Naive thymus-derived CD4-positive, alpha-beta T cell (primary cell): ENCODE data around the gene ANKS1B. TPM values are rescaled to one million over a fixed set of nuclear protein-coding genes. Genes with fewer than 3 reads are reported as not detected.

Experiments used
- ATAC-seq: fragments of 150-1000 bp; cut with Tn5 transposase; 2 replicates; pipeline ENCODE4 v1.10.0; 2021; ENCODE audit warnings: mild to moderate bottlenecking, moderate library complexity
- CTCF ChIA-PET: fragments of 350-600 bp; sonication (Branson Sonifier 250); formaldehyde crosslinking; loops from one replicate; lab custom pipeline; 2021; ENCODE audit warnings: antibody characterized with exemption; lab: Charles Lee
- POLR2A ChIA-PET: fragments of 350-600 bp; sonication (Branson Sonifier 250); formaldehyde crosslinking; loops from one replicate; lab custom pipeline; 2021; ENCODE audit warnings: antibody characterized with exemption, inconsistent platforms; lab: Charles Lee
- DNase-seq, 9 donors: peaks; one replicate each; pipeline versions ENCODE4 v3.0.0 to v3.0.0-alpha.2; 2020 to 2022; ENCODE audit warnings: mixed read lengths in 1 of 9
- H3K27ac ChIP-seq: one replicate; pipeline ENCODE4 v1.7.0; 2013; ENCODE audit warnings: mild to moderate bottlenecking, low read depth, low read length, moderate library complexity
- H3K27me3 ChIP-seq, 2 donors: one replicate each; pipeline ENCODE4 v1.7.0; 2013; ENCODE audit warnings: low read length in 2 of 2, mild to moderate bottlenecking in 2 of 2, moderate library complexity in 2 of 2; ENCODE audit not compliant: control insufficient read depth in 2 of 2, insufficient read depth in 2 of 2
- H3K36me3 ChIP-seq, 3 experiments: 1 replicate in 2 of 3; 2 replicates in 1 of 3; pipeline ENCODE4 v1.7.0; 2013; ENCODE audit warnings: low read length in 3 of 3, mild to moderate bottlenecking in 3 of 3, moderate library complexity in 1 of 3; ENCODE audit not compliant: insufficient read depth in 3 of 3, control insufficient read depth in 2 of 3
- H3K4me1 ChIP-seq, 2 donors: one replicate each; pipeline ENCODE4 v1.7.0; 2013; ENCODE audit warnings: low read length in 2 of 2, mild to moderate bottlenecking in 2 of 2, moderate library complexity in 1 of 2; ENCODE audit not compliant: control insufficient read depth in 2 of 2, insufficient read depth in 2 of 2
- H3K4me3 ChIP-seq: 2 replicates; pipeline ENCODE4 v1.7.0; 2013; ENCODE audit warnings: mild to moderate bottlenecking, low read length
- H3K9me3 ChIP-seq, 3 experiments: 1 replicate in 2 of 3; 2 replicates in 1 of 3; pipeline ENCODE4 v1.7.0; 2013; ENCODE audit warnings: low read length in 3 of 3; ENCODE audit not compliant: control insufficient read depth in 2 of 3
- H3K27ac Mint-ChIP-seq, 9 donors: one replicate each; pipeline ENCODE4 v1.8.0; 2020 to 2022; ENCODE audit warnings: mixed read lengths in 9 of 9, mild to moderate bottlenecking in 8 of 9, moderate library complexity in 5 of 9, inconsistent platforms in 2 of 9
- H3K27me3 Mint-ChIP-seq, 5 donors: one replicate each; pipeline ENCODE4 v1.8.0; 2021 to 2022; ENCODE audit warnings: mixed read lengths in 5 of 5, mild to moderate bottlenecking in 1 of 5
- H3K36me3 Mint-ChIP-seq, 5 donors: one replicate each; pipeline ENCODE4 v1.8.0; 2020 to 2022; ENCODE audit warnings: mixed read lengths in 5 of 5, mild to moderate bottlenecking in 3 of 5, inconsistent platforms in 1 of 5
- H3K4me1 Mint-ChIP-seq, 7 donors: one replicate each; pipeline ENCODE4 v1.8.0; 2020 to 2022; ENCODE audit warnings: mixed read lengths in 7 of 7, mild to moderate bottlenecking in 3 of 7, inconsistent platforms in 1 of 7
- H3K4me3 Mint-ChIP-seq, 10 donors: one replicate each; pipeline ENCODE4 v1.8.0; 2020 to 2022; ENCODE audit warnings: mild to moderate bottlenecking in 10 of 10, mixed read lengths in 10 of 10, moderate library complexity in 6 of 10, inconsistent platforms in 2 of 10
- H3K9me3 Mint-ChIP-seq, 11 donors: one replicate each; pipeline ENCODE4 v1.8.0; 2020 to 2022; ENCODE audit warnings: mixed read lengths in 11 of 11, mild to moderate bottlenecking in 4 of 11, inconsistent platforms in 1 of 11, moderate library complexity in 1 of 11
- intact Hi-C, 2 donors: fragments of 100-400 bp; cut with micrococcal nuclease; formaldehyde crosslinking; loops; one replicate each; pipeline ENCODE4 v1.15.1; 2023
- polyA plus RNA-seq, 2 donors: library from polyadenylated mRNA; unstranded; fragments of 300-500 nt; fragmentation: Illumina TruSeq; gene quantifications; one replicate each; pipeline ENCODE4 v1.2.3, GENCODE V29; 2021
- total RNA-seq, 6 experiments: library from RNA in 5 of 6; stranded (reverse) in 5 of 6; gene quantifications; 1 replicate in 5 of 6; 2 replicates in 1 of 6; pipeline ENCODE4 v1.2.3 and lab custom pipeline; 2021 to 2026

The ANKS1B gene
- total and polyA plus RNA-seq, 7 experiments from 2014 or later: 0.97 TPM; not detected in 6

- ChIA-PET POLR2A (no interaction called here), CTCF (no interaction called here)
- no peak overlapping the region for H3K27ac ChIP-seq
- Mint-ChIP-seq H3K27ac (no peak overlapping the region), H3K36me3 (no peaks in the 10 kb centered on the region), H3K4me1 (no peaks in the 10 kb centered on the region), H3K4me3 (no peak overlapping the region), H3K27me3 (no peaks in the 10 kb centered on the region), H3K9me3 (peaks cover 0 to 18% (median 7%) of the 10 kb centered on the region in 11 donors)
- H3K27me3 ChIP-seq: no peaks in the 10 kb centered on the region
- ATAC-seq (no peak), DNase-seq (no peak)
- intact Hi-C loops: no loop called here
- H3K4me3 ChIP-seq: no peak overlapping the region
- no peaks in the 10 kb centered on the region for H3K9me3 ChIP-seq
- H3K36me3 ChIP-seq: no peaks in the 10 kb centered on the region
- no peaks in the 10 kb centered on the region for H3K4me1 ChIP-seq
Observed at GRCh38 chr12:99311373-99311772, 673.4 kb downstream of the ANKS1B start.

DNA sequence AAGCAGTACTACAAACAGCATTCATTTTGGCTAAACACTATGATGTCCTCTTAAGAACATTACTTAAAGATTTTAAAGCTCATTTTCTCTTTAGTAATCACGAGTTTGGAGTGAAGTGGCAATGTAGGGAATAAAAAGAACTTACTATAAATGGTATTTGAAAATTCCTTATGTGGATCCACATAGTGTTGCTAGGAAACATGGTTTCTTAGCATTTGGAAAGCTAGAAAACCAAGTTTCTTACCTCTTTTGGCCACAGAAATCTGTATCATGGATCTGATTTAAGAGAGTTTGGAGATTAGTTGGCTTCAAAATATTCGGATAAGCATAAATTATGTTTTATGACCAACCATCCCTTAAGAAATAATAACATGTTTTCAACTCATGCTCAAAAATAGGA is 674.9 kb downstream of the ANKS1B start:
- Mint-ChIP-seq H3K27me3 (no peaks in the 10 kb centered on the region), H3K4me1 (no peaks in the 10 kb centered on the region), H3K36me3 (no peaks in the 10 kb centered on the region), H3K27ac (no peak overlapping the region), H3K4me3 (no peak overlapping the region), H3K9me3 (peaks cover under 1 to 20% (median 9%) of the 10 kb centered on the region in 11 donors)
- DNase-seq (no peak), ATAC-seq (no peak)
- H3K36me3 ChIP-seq: no peaks in the 10 kb centered on the region
- no peaks in the 10 kb centered on the region for H3K9me3 ChIP-seq
- no peaks in the 10 kb centered on the region for H3K4me1 ChIP-seq
- ChIA-PET CTCF (no interaction called here), POLR2A (no interaction called here)
- no peak overlapping the region for H3K4me3 ChIP-seq
- intact Hi-C loops: no loop called here
- H3K27me3 ChIP-seq: no peaks in the 10 kb centered on the region
- no peak overlapping the region for H3K27ac ChIP-seq

GRCh38 chr12:99302874-99303273 is 681.9 kb downstream of the ANKS1B start:
- DNase-seq: no peak
- no peak for ATAC-seq
- H3K27me3 ChIP-seq: no peaks in the 10 kb centered on the region
- POLR2A ChIA-PET: no interaction called here
- Mint-ChIP-seq H3K27ac (no peak overlapping the region), H3K36me3 (no peaks in the 10 kb centered on the region), H3K9me3 (peaks cover 0 to 21% (median 6%) of the 10 kb centered on the region in 11 donors), H3K4me1 (no peaks in the 10 kb centered on the region), H3K27me3 (no peaks in the 10 kb centered on the region), H3K4me3 (no peak overlapping the region)
- H3K27ac ChIP-seq: no peak overlapping the region
- H3K4me3 ChIP-seq: no peak overlapping the region
- no peaks in the 10 kb centered on the region for H3K4me1 ChIP-seq
- intact Hi-C loops: no loop called here
- no peaks in the 10 kb centered on the region for H3K36me3 ChIP-seq
- CTCF ChIA-PET: no interaction called here
- no peaks in the 10 kb centered on the region for H3K9me3 ChIP-seq

GRCh38 chr12:99287136-99287535 is 697.6 kb downstream of the ANKS1B start:
- peaks cover 0 to 8% (median 0%) of the 10 kb centered on the region in 3 experiments for H3K9me3 ChIP-seq
- intact Hi-C loops: no loop called here
- Mint-ChIP-seq H3K36me3 (peaks cover 0 to 4% (median 0%) of the 10 kb centered on the region in 5 donors), H3K27me3 (no peaks in the 10 kb centered on the region), H3K4me3 (no peak overlapping the region), H3K4me1 (no peaks in the 10 kb centered on the region), H3K27ac (no peak overlapping the region), H3K9me3 (peaks cover 6 to 44% (median 23%) of the 10 kb centered on the region in 11 donors)
- ATAC-seq (no peak), DNase-seq (no peak)
- no peaks in the 10 kb centered on the region for H3K27me3 ChIP-seq
- H3K4me1 ChIP-seq: no peaks in the 10 kb centered on the region
- CTCF ChIA-PET: no interaction called here
- H3K27ac ChIP-seq: no peak overlapping the region
- no peaks in the 10 kb centered on the region for H3K36me3 ChIP-seq
- POLR2A ChIA-PET: no interaction called here
- no peak overlapping the region for H3K4me3 ChIP-seq

DNA sequence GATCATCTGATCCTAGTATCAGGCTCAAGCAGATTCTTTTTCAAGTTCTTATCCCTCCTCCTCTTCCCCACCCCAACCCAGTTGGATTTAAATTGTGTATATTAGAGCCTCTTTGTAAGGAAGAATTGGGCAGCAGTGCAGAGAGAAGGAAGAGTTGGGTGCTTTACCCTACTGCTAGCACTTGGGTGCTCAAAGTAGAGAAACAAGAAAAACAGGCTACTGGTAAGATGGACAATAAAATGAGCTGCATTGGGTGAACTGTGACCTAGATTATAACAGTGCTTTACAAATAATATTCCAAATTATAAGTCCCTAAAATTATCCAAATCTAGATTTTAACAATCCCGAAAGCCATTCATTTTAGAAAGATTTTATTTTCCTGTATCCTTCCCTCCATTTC is 700.6 kb downstream of the ANKS1B start:
- peaks cover 0 to 4% (median 0%) of the 10 kb centered on the region in 5 donors for H3K36me3 Mint-ChIP-seq
- CTCF ChIA-PET: no interaction called here
- ATAC-seq: no peak
- Histone ChIP-seq H3K27me3 (no peaks in the 10 kb centered on the region), H3K4me3 (no peak overlapping the region), H3K36me3 (no peaks in the 10 kb centered on the region), H3K4me1 (no peaks in the 10 kb centered on the region), H3K9me3 (no peaks in the 10 kb centered on the region), H3K27ac (no peak overlapping the region)
- POLR2A ChIA-PET: no interaction called here
- H3K9me3 Mint-ChIP-seq: peaks cover 2 to 18% (median 10%) of the 10 kb centered on the region in 11 donors
- no peaks in the 10 kb centered on the region for H3K27me3 Mint-ChIP-seq
- DNase-seq: no peak
- intact Hi-C loops: no loop called here
- no peaks in the 10 kb centered on the region for H3K4me1 Mint-ChIP-seq
- no peak overlapping the region for H3K4me3 Mint-ChIP-seq
- no peak overlapping the region for H3K27ac Mint-ChIP-seq

- no peak for DNase-seq
- CTCF ChIA-PET: no interaction called here
- no peaks in the 10 kb centered on the region for H3K27me3 Mint-ChIP-seq
- POLR2A ChIA-PET: no interaction called here
- Histone ChIP-seq H3K27ac (no peak overlapping the region), H3K36me3 (no peaks in the 10 kb centered on the region), H3K4me3 (no peak overlapping the region), H3K9me3 (no peaks in the 10 kb centered on the region), H3K4me1 (no peaks in the 10 kb centered on the region), H3K27me3 (no peaks in the 10 kb centered on the region)
- no peak for ATAC-seq
- intact Hi-C loops: no loop called here
- no peak overlapping the region for H3K27ac Mint-ChIP-seq
- H3K36me3 Mint-ChIP-seq: no peaks in the 10 kb centered on the region
- H3K4me3 Mint-ChIP-seq: no peak overlapping the region
- H3K4me1 Mint-ChIP-seq: no peaks in the 10 kb centered on the region
- H3K9me3 Mint-ChIP-seq: peaks cover 0 to 6% (median 2%) of the 10 kb centered on the region in 11 donors
Observed at GRCh38 chr12:99282624-99283023, 702.1 kb downstream of the ANKS1B start.

DNA sequence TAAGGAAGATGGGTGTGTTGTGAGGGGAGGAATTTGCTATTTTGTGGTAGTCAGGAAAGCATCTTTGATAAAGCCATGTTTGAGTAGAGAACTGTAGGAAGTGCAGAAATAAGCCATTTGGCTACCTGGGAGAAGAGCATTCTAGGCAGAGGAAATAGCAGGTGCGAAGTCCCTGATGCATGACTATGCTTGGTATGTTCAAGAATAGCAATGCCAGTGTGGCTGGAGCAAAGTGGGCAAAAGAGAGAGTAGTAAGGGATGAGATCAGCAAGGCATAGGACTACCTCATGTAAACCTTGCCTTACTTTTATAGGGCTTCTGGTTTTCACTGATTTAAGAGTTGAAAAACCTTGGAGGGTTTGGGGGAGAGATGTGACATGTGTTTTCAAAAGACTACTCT is 702.6 kb downstream of the ANKS1B start:
- H3K27ac Mint-ChIP-seq: no peak overlapping the region
- CTCF ChIA-PET: no interaction called here
- H3K4me1 Mint-ChIP-seq: no peaks in the 10 kb centered on the region
- no peaks in the 10 kb centered on the region for H3K27me3 Mint-ChIP-seq
- DNase-seq (no peak), ATAC-seq (no peak)
- Histone ChIP-seq H3K4me1 (no peaks in the 10 kb centered on the region), H3K9me3 (no peaks in the 10 kb centered on the region), H3K4me3 (no peak overlapping the region), H3K27me3 (no peaks in the 10 kb centered on the region), H3K36me3 (no peaks in the 10 kb centered on the region), H3K27ac (no peak overlapping the region)
- no peak overlapping the region for H3K4me3 Mint-ChIP-seq
- H3K36me3 Mint-ChIP-seq: no peaks in the 10 kb centered on the region
- POLR2A ChIA-PET: no interaction called here
- intact Hi-C loops: no loop called here
- H3K9me3 Mint-ChIP-seq: peaks cover 0 to 5% (median 2%) of the 10 kb centered on the region in 11 donors
